ENCODE results near the gene ZNF761.
"Not testable (repeated sequence)": the region's sequence is repeated elsewhere in the genome, so short reads cannot be mapped to it uniquely, and the experiment has no call there.

Gene ZNF761

DNA sequence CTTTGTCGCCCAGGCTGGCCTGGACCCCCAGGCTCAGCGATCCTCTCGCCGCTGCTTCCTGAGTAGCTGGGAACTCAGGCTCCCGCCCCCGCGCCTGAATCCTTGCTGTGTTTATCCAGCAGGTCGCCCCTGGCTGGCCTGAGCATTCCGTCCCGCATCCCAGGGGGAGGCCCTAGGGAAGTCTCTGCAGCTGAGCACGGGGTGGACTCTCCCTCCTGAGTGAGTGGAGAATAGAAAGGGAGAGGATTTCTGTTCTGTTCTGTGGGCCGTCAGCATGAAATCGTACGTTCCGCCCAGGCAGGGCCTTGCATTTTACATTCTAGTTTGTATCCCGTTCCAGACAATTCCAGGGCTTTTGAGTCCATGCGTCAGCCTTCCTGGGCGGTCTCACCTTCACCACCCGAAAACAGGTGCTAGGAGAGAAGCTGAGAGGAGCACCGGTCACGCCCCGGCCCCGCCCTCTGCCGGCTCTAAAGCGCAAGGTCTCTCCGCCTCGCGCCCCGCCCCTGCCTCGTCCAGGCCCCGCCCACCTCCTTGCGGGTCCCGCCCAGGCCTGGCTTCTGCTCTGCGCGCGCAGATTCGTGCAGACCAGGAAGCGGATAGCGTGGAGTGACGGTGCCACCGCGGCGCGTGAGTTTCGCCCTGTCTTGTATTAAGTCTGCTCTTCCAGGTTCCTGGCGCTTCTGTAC, at the start of gene ZNF761:
Gene ZNF761, plus strand, starts transcription at position 586 of the 689 bp plus-strand sequence. CDS start 15,285 bp downstream, outside the sequence.
- peak; percentile 96 for DNase-seq (ENCODE audit: low spot score)

DNA sequence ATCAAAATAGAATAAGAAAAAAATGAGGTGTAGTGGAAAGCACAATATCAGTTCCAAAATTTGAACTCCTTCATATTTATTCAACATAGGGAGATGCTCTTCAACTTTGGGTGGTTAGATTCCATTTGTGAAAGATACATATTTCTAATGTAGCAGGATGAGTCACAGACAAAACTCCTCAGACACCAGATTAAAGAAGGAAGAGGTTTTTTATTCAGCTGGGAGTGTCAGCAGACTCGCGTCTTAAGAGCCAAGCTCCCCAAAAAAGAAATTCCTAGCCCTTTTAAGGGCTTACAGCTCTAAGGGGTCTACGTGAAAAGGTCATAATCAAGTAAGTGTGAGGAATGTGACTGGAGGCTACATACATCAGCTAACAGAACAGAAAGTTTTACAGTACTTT, 43.6 kb upstream of the ZNF761 start:
- no peak for DNase-seq (ENCODE audit: low spot score)

- DNase-seq (ENCODE audit: low spot score) = no peak
Observed at GRCh38 chr19:53388904-53389303, 42.9 kb upstream of the ZNF761 start.

DNA sequence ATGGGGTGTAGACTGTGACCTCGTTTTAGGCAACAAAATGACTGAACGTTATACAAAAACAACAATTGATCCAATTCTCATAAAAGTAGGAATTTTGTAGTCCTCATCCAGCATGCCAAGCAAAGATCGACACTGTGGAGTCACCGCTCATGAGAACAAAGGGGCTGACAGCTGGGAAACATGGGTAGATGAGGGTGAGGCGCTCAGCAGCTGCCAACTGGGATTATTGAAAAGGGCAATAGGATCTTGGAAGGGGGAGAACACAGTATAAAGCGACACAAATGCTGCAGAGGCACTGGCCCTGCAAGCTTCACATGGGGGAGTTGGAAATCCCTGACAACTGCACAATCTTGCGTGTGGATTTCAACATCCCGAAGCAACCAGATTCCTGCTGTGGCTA, 42.2 kb upstream of the ZNF761 start:
- DNase-seq (ENCODE audit: low spot score) = no peak

DNA sequence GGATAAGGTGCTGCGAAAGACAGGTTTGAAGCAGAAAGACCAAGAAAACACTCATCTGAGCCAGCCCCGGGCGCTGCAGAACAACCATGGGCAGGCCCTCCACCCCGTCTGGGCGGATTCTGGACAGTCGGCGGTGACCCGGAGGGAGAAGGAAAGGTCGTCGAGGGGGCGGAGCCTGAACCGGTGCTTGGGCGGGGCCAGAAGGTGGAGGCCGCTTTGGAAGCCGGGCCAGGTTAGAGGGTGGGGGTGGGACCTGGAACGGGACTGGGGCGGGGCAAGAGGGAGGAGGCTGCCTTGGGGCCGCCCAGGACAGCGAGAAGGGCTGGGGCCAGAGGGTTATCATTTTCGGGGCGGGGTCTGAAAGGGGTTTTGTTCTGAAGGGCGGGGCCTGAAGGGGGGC, 41.8 kb upstream of the ZNF761 start:
- no peak for DNase-seq (ENCODE audit: low spot score)

GRCh38 chr19:53394522-53394973, 37.2 kb upstream of the ZNF761 start:
- DNase-seq (ENCODE audit: low spot score) = no peak

GRCh38 chr19:53394974-53395839, 36.6 kb upstream of the ZNF761 start, which contains the start of gene ZNF765:
Gene ZNF765, plus strand, starts transcription at chr19:53395149. Its CDS starts 2,867 bp downstream, at chr19:53398016.
- DNase-seq (ENCODE audit: low spot score) = peak; percentile 96

DNA sequence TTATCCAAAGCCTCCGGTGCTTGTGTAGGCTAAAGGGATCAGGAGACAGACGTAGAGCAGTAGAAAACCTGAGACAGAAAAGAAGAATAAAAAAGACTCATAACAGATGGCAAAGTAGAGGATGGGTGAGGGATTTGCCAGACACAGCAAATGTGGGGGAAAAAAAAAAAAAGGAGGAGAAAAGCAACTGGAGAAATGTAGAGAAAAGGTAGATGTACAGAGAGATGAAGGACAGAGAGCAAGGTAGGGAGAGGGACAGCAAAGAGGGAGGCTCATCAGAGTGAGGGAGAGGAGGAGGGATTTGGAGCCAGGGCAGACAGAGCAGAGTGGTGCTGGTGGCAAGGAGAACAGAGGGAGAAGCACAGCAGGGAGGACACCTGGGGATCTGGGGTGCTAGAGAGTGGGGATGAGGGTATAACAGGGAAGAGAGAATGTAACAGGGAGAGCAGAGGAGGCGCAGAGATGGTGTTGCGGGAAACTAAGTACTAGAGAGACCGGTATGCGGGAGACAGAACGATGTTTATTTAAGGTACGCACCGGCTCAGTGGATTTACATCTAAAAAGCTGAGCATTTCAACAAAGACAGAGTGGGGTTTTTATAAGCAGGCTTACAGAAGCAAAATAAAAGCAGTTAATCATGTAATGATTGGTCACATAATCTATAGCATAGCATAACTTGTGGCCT, 35.8 kb upstream of the ZNF761 start:
- DNase-seq (ENCODE audit: low spot score) = not testable (repeated sequence)

DNA sequence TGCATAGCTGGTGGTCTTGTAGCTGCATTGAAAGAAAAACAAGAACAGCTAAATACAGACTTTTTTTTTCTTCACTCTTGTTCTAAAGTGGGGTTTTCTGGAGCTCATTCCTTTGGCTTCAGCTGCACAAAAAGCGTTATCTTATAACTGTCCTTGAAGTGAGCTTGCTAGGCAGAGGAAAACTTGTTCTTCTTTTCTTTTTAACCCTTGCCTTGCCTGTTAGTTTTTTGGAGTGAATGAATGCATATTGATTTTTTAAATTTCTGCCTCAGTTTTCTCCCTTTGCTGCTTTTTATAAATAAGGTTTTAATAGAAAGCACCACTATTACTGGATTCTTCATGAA, 35.3 kb upstream of the ZNF761 start:
- DNase-seq (ENCODE audit: low spot score) = no peak

GRCh38 chr19:53397918-53398317, 33.9 kb upstream of the ZNF761 start:
- not testable (repeated sequence) for DNase-seq (ENCODE audit: low spot score)

- DNase-seq (ENCODE audit: low spot score) = no peak
Observed at GRCh38 chr19:53409505-53410204, 22.1 kb upstream of the ZNF761 start.

DNA sequence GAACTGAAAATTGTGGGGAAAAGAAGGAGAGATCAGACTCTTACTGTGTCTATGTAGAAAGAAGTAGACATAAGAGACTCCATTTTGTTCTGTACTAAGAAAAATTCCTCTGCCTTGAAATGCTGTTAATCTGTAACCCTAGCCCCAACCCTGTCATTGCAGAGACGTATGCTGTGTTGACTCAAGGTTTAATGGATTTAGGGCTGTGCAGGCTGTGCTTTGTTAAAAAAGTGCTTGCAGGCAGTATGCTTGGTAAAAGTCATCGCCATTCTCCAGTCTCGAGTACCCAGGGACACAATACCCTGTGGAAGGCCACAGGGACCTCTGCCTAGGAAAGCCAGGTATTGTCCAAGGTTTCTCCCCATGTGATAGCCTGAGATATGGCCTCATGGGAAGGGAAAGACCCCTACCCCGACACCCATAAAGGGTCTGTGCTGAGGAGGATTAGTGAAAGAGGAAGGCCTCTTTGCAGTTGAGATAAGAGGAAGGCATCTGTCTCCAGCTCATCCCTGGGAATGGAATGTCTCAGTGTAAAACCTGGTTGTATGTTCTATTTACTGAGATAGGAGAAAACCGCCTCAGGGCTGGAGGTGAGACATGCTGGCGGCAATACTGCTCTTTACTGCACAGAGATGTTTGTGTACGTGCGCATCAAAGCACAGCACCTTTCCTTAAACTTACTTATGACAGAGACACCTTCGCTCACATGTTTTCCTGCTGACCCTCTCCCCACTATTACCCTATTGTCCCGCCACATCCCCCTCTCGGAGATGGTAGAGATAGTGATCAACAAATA, 11.1 kb upstream of the ZNF761 start:
- DNase-seq (ENCODE audit: low spot score) = not testable (repeated sequence)

DNA sequence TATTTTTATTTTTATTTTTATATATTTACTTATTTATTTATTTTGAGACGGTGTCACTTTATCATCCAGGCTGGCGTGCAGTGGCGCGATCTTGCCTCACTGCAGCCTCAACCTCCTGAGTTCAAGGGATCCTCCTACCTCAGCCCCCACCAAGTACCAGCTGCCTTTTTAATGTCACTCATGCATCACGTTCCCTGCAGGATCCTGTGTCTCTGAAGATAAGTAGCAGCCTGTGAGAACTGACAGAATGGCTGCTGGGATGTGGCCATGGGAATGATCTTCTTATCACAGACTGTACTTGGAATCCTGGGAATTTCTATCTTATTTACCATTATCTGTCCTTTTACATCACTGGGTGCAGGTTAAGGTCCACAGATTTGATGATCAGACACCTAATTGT, 9.2 kb upstream of the ZNF761 start:
- no peak for DNase-seq (ENCODE audit: low spot score)

GRCh38 chr19:53423074-53423473, 8.7 kb upstream of the ZNF761 start:
- not testable (repeated sequence) for DNase-seq (ENCODE audit: low spot score)

DNA sequence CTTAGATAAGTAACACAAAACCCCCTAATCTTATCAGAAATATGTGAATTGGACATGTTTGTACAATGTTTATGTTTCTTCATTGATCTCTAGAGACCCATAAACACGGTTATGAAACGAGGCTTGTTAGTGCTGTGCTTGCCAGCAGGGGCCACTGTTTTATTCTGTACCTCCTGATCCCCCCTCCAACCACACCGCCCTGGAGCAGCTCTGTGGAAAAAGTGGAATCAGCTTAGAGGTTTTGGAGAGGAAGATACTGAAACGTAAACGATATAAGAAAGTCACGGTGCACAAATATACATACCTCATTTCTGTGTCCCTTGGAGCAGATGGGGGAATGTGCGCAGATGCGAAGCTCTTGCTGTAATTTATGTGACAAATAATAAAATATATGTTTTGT, 8.1 kb upstream of the ZNF761 start:
- not testable (repeated sequence) for DNase-seq (ENCODE audit: low spot score)

DNA sequence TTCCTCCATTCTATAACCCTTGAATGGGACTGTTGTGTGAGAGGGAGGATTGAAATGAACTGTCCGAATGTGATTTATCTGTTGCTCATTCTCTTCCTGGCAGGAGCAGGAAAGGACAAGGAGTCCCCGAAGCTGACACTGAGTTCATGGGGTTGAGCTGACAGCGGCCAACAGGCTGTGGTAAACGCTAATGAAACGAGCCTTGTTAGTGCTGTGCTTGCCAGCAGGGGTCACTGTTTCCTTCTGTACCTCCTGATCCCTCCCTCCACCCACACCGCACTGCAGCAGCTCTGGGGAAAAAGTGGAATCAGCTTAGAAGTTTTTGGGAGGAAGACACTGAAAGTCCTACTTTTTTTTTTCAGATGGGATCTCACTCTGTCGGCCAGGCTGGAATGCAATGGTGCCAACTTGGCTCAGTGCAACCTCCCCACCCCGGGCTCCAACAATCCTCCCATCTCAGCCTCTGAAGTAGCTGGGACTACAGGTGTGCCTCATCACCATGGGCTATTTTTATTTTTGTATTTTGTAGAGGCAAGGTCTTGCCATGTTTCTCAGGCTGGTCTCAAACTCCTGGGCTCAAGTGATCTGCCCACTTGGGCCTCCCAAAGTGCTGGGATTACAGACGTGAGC, 6.7 kb upstream of the ZNF761 start:
- DNase-seq (ENCODE audit: low spot score) = peak; percentile 70

DNA sequence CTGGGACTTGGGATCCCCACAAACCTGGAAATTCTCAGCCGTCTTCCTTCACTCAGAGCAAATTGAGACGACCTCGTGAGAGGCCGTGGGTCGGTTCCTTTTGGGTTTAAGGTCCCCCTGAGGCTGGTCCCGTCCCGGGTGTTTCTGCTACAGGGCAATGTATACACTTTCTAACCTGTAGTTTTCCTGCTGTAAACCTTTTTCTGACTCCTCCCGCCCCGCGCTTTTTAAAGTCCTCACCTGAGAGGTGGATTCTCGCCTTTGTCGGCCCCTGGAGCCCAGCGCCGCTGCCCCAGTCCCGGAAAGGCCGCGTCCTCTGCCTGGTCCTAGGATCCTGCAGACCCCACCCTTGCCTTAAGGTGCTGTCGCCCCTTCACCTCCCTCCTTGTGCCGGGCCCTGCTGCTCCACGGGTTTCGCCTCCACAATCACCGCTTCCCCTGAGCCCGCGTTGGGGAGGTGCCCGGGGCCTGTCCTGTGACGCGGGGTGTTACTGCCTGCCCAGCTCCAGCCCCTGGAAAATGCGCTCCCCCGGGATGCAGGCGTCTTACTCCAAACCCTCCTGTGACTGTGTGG, 391 bp downstream of the ZNF761 start:
- no peak for DNase-seq (ENCODE audit: low spot score)

- DNase-seq (ENCODE audit: low spot score) = not testable (repeated sequence)
Observed at GRCh38 chr19:53443809-53444208, 12.0 kb downstream of the ZNF761 start.

DNA sequence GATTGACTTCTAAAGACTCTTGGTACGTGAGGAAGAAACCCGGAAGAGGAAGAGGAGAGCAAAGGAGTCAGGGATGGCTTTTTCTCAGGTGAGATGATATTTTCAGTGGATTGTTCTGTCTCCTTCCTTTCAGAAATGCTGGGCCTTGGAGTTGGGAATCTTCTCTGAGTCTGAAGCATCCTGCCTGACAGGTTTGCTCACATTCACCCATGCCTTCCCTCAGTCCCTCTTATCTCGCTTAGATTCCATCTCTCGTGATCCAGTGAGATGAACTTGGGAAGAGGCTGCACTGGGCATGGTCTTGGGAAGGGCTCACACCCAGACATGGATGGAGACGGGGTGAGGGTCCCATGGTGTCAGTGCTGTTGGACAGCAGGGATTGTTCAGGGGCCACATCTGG, 15.4 kb downstream of the ZNF761 start:
- not testable (repeated sequence) for DNase-seq (ENCODE audit: low spot score)

DNA sequence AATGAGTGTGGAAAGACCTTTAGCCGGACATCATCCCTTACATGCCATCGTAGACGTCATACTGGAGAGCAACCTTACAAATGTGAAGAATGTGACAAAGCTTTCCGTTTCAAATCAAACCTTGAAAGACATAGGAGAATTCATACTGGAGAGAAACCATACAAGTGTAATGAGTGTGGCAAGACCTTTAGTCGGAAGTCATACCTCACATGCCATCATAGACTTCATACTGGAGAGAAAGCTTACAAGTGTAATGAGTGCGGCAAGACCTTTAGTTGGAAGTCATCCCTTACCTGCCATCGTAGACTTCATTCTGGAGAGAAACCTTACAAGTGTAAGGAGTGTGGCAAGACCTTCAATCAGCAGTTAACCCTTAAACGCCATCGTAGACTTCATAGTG, 24.0 kb downstream of the ZNF761 start:
- no peak for DNase-seq (ENCODE audit: low spot score)
